Measurements from ENCODE around the gene ELF5. TPM values are rescaled to one million over a fixed set of nuclear protein-coding genes. Genes with fewer than 3 reads are reported as not detected.

Gene ELF5
- total and polyA plus RNA-seq, 2 donors (not counting 3 experiments of a cell fraction or from before 2014, with no cell fraction given) = not detected

GRCh38 chr11:34480314-34480713 lies 33.3 kb downstream of the ELF5 start:
- CTCF ChIA-PET = interaction anchor here (0.7 to 0.8 kb wide), 2 partner anchors 12 to 64 kb away, joined by 3 read pairs; no protein-coding TSS in a partner anchor
- Histone ChIP-seq H4K20me1 (replicated peaks; ENCODE audit: control insufficient read depth, extremely low read depth, insufficient read depth, low read length) (no peaks in the 10 kb centered on the region), H3K4me2 (ENCODE audit: insufficient read depth, low read length) (no peak overlapping the region), H2AFZ (ENCODE audit: low read depth, low read length) (no peak overlapping the region), H3K9me3 (replicated peaks; ENCODE audit: control insufficient read depth, insufficient read depth, low read length) (no peaks in the 10 kb centered on the region), H3K9ac (replicated peaks; ENCODE audit: extremely low read depth, insufficient read depth, low read length) (no peak overlapping the region), H3K36me3 (ENCODE audit: control insufficient read depth in 2 of 2, extremely low read depth in 1 of 2, insufficient read depth in 2 of 2, low read length in 2 of 2) (no peaks in the 10 kb centered on the region), H3K27me3 (ENCODE audit: control insufficient read depth in 2 of 2, insufficient read depth in 2 of 2, low read length in 2 of 2) (peaks cover 3 to 9% of the 10 kb centered on the region in 2 experiments), H3K4me1 (ENCODE audit: control insufficient read depth, extremely low read depth, insufficient read depth, low read length) (no peaks in the 10 kb centered on the region), H3K4me3 (replicated peaks in 1 of 3; ENCODE audit: insufficient read depth in 1 of 3, low read depth in 1 of 3, low read length in 3 of 3) (no peak overlapping the region), H3K27ac (ENCODE audit: insufficient read depth, low read depth, low read length) (no peak overlapping the region), H3K79me2 (ENCODE audit: control insufficient read depth, insufficient read depth, low read length) (no peaks in the 10 kb centered on the region), H3K9me1 (replicated peaks; ENCODE audit: control insufficient read depth, extremely low read depth, insufficient read depth, low read length) (no peaks in the 10 kb centered on the region)
- FAIRE-seq (no peak), DNase-seq (ENCODE audit: low read depth, low spot score) (no peak)
- TF ChIP-seq, protein P1, sequence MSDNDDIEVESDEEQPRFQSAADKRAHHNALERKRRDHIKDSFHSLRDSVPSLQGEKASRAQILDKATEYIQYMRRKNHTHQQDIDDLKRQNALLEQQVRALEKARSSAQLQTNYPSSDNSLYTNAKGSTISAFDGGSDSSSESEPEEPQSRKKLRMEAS (IDR thresholded peaks at IDR 0.05; ENCODE audit: insufficient read depth, insufficient read length) = no peak
- TF ChIP-seq POLR2A (IDR thresholded peaks at IDR 0.05; ENCODE audit: low read depth, low read length) (no peak), JUN (IDR thresholded peaks at IDR 0.05; ENCODE audit: borderline replicate concordance, insufficient read depth, insufficient read length, low read depth) (no peak), EZH2 (IDR thresholded peaks at IDR 0.05; ENCODE audit: borderline replicate concordance, low read depth, low read length, severe bottlenecking) (no peak), POLR2AphosphoS5 (IDR thresholded peaks at IDR 0.05; ENCODE audit: insufficient read depth, low read depth, low read length) (no peak), GATA2 (IDR thresholded peaks at IDR 0.05; ENCODE audit: insufficient read depth, insufficient read length, low read depth, low read length) (no peak), MYC (IDR thresholded peaks at IDR 0.05; ENCODE audit: low read depth, low read length) (no peak), FOS (IDR thresholded peaks at IDR 0.05; ENCODE audit: borderline replicate concordance, insufficient read depth, low read length) (no peak), CTCF (IDR thresholded peaks at IDR 0.05; ENCODE audit: extremely low read depth in 1 of 2, insufficient read depth in 1 of 2, low read depth in 1 of 2, low read length in 2 of 2) (no peak)
- intact Hi-C loops (cut with micrococcal nuclease) = no loop called here
- POLR2A ChIA-PET = no interaction called here
- dilution Hi-C loops (cut with MboI; ENCODE audit: extremely low pct_ligation_motif_present, low sequenced_read_pairs) = no loop called here
- no TSS peak for BruUV-seq (replicated peaks)

Measured in endothelial cell of umbilical vein (primary cell).